LNCAP (cell line): Measurements from ENCODE around the gene KIAA1671.

Source experiments
- CTCF ChIP-seq: fragments of 450-650 bp; IDR thresholded peaks from 2 replicates; pipeline ENCODE4 v1.5.1; 2017; ENCODE audit warnings: mild to moderate bottlenecking

The KIAA1671 gene

GRCh38 chr22:25130462-25130861 is 177.9 kb downstream of the KIAA1671 start:
- TF ChIP-seq CTCF, result no peak

DNA sequence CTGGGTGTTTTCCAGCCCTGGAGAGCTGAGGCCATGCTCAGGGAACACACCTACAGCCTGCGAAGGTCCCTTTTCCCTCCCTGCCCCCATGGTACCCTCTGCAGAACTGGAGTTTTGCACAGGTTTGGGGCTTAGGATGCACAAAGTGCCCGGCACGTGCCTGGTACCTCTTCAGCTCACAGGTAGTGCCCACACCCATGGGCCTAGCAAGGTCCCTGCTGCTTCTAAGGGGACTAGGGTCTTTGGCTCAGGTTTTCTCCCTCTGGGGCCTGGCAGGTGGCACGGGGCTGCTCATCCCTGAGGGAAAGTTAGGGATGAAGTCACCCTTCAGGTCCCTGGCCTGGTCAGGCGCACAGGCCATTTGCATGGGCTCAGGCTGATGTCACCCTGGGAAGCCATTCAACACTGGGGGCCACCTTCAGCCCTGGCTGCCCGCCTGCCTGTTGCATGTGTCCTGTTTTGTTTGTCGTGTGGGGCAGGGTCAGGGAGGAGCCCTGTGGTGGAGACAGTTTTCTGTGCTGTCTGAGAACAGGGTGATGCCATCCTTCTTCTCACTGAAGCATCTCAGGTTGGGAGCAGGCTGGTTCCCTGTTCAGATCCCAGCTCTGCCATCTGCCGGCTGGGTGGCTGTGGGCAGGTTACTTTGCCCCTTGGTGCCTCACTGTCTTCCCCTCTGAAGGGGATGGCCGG is 178.8 kb downstream of the KIAA1671 start:
- TF ChIP-seq CTCF, result no peak; the same call in 1 of the 2 replicates

- no peak for TF ChIP-seq CTCF
Observed at GRCh38 chr22:25134028-25134427, 181.5 kb downstream of the KIAA1671 start.

DNA sequence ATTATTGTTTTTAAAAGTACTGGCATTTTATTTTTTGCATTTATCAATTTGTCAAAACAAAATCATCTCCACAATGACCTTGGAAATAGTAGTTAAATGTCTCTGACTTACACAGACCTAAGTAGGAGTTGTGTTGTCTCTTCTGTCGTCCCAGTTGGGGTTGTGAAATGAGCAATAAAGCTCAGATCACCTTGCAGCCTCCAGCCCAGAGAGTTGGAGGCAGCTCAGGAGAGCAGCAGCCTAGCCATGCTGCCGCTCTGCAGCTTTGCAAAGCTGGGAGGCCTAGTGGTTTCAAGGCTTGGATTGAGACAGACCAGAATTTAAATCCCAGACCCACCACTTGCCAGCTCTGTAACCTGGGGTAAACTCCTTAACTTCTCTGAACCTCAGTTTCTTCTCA is 181.9 kb downstream of the KIAA1671 start:
- no peak for TF ChIP-seq CTCF

DNA sequence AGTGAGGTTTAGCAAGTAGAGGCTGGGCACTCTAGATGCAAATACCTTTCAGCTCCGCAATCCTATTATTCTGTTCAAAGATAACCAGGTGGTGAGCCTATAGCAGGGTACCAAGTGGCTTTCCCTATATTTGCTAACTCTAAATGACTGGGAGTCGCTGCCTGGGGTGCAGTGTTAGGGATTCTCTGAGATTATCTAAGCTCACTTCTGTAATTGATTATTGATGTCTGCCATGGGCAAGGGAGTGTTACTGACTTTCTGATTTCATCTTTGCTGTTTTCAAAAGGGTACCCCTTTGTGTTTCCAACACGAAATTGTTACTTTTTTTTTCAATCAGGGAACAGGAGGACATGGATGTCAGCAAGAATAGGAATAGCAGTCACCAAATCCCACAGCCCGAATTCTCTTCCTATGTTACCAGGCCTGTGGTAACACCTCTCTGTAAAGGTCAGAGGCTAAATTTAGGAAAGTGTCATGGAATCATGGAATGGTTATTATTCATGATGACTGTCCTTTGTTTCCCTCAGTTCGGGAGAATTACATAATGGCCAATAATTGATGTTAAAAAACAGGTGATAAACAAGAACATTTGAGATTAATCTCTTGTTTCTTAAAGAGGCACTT is 184.5 kb downstream of the KIAA1671 start:
- no peak for TF ChIP-seq CTCF

- no peak for TF ChIP-seq CTCF
Observed at GRCh38 chr22:25137577-25138525, 185.3 kb downstream of the KIAA1671 start.

- no peak for TF ChIP-seq CTCF
Observed at GRCh38 chr22:25139062-25139461, 186.5 kb downstream of the KIAA1671 start.
